HCT116 (cell line): ENCODE measurements around the gene ROBO1. TPM values are rescaled to one million over a fixed set of nuclear protein-coding genes. Genes with fewer than 3 reads are reported as not detected.

Experiments used
- ATAC-seq: fragments of 200-7000 bp; cut with Tn5 transposase; 2 replicates; pipeline ENCODE4 v1.9.1; 2020; ENCODE audit warnings: mild to moderate bottlenecking, moderate library complexity
- BruUV-seq: library from RNA; stranded (reverse); fragments of 400-500 nt; replicated peaks from 2 replicates; lab custom pipeline; 2021; lab: Mats Ljungman, UMichigan
- CTCF ChIA-PET: fragments of 300-600 bp; sonication (Branson Sonifier 250); formaldehyde crosslinking; loops from one replicate; lab custom pipeline; 2021; ENCODE audit warnings: antibody characterized with exemption; lab: Charles Lee
- POLR2A ChIA-PET: fragments of 300-600, 350-600 bp; sonication (Branson Sonifier 250); formaldehyde crosslinking; loops from one replicate; lab custom pipeline; 2021; ENCODE audit warnings: antibody characterized with exemption; lab: Charles Lee
- RAD21 ChIA-PET, 2 experiments: fragments of 300-600 bp; sonication (Branson Sonifier 250); formaldehyde crosslinking; loops; one replicate each; lab custom pipeline; 2023; ENCODE audit warnings: low total read pairs in 2 of 2; ENCODE audit not compliant: uncharacterized antibody in 2 of 2, unreplicated experiment in 2 of 2, low non-redundant PET in 1 of 2; lab: Charles Lee
- DNase-seq: peaks from one replicate; pipeline ENCODE4 v3.0.0-alpha.2; 2010; ENCODE audit warnings: low read depth, low spot score
- H2AFZ ChIP-seq: fragments of 200-600 bp; shearing (Covaris generic), sonication (generic); 2 replicates; pipeline ENCODE4 v1.6.1; 2017; ENCODE audit warnings: low read depth, mixed run types, mixed read lengths, antibody characterized with exemption, low read length; ENCODE audit not compliant: poor library complexity, severe bottlenecking
- H3K27ac ChIP-seq: 2 replicates; pipeline ENCODE4 v1.5.1; 2012; ENCODE audit warnings: low read depth, low read length
- H3K27me3 ChIP-seq: fragments of 200-600 bp; sonication (generic); 2 replicates; pipeline ENCODE4 v1.6.1; 2016; ENCODE audit warnings: mixed run types, low read length, mixed read lengths; ENCODE audit not compliant: insufficient read depth
- H3K36me3 ChIP-seq, 2 experiments: fragments of 200-500 bp in 1 of 2; fragments of 200-600 bp in 1 of 2; sonication (Bioruptor generic) in 1 of 2; sonication (generic) in 1 of 2; 2 replicates each; pipeline versions ENCODE4 v1.5.1 to v1.6.1; 2014 to 2016; ENCODE audit warnings: low read length in 2 of 2, inconsistent platforms in 1 of 2, mixed read lengths in 1 of 2, mixed run types in 1 of 2; ENCODE audit not compliant: insufficient read depth in 2 of 2, control insufficient read depth in 1 of 2
- H3K4me1 ChIP-seq, 2 experiments: fragments of 200-600 bp in 1 of 2; sonication (generic) in 1 of 2; 2 replicates each; pipeline versions ENCODE4 v1.5.1 to v1.6.1; 2012 to 2017; ENCODE audit warnings: low read length in 2 of 2, inconsistent platforms in 1 of 2, mild to moderate bottlenecking in 1 of 2, mixed read lengths in 1 of 2, mixed run types in 1 of 2, moderate library complexity in 1 of 2; ENCODE audit not compliant: insufficient read depth in 2 of 2, control insufficient read depth in 1 of 2
- H3K4me2 ChIP-seq: fragments of 200-600 bp; sonication (generic); 2 replicates; pipeline ENCODE4 v1.6.1; 2017; ENCODE audit warnings: mixed run types, low read length, mixed read lengths
- H3K4me3 ChIP-seq, 2 experiments: fragments of 200-600 bp in 1 of 2; sonication (generic) in 1 of 2; replicated peaks in 1 of 2; 2 replicates each; pipeline ENCODE4 v1.5.1; 2011 to 2016; ENCODE audit warnings: low read length in 2 of 2, control low read depth in 1 of 2, low read depth in 1 of 2, mild to moderate bottlenecking in 1 of 2, mixed read lengths in 1 of 2, mixed run types in 1 of 2
- H3K79me2 ChIP-seq: fragments of 200-600 bp; sonication (generic); 2 replicates; pipeline ENCODE4 v1.6.1; 2017; ENCODE audit warnings: mild to moderate bottlenecking, mixed run types, low read length, moderate library complexity, mixed read lengths; ENCODE audit not compliant: insufficient read depth
- H3K9ac ChIP-seq: fragments of 200-600 bp; sonication (generic); 2 replicates; pipeline ENCODE4 v1.6.1; 2016; ENCODE audit warnings: low read length, mixed read lengths
- H3K9me2 ChIP-seq: fragments of 200-600 bp; sonication (generic), shearing (Covaris generic); 2 replicates; pipeline ENCODE4 v1.6.1; 2017; ENCODE audit warnings: mixed run types, mild to moderate bottlenecking, moderate library complexity; ENCODE audit not compliant: insufficient read depth
- H3K9me3 ChIP-seq, 2 experiments: fragments of 200-500 bp in 1 of 2; fragments of 200-600 bp in 1 of 2; sonication (Bioruptor generic) in 1 of 2; sonication (generic) in 1 of 2; 2 replicates each; pipeline ENCODE4 v1.6.1; 2014 to 2017; ENCODE audit warnings: low read length in 2 of 2, mixed read lengths in 2 of 2, inconsistent platforms in 1 of 2, low read depth in 1 of 2, mild to moderate bottlenecking in 1 of 2, mixed run types in 1 of 2, moderate library complexity in 1 of 2; ENCODE audit not compliant: control insufficient read depth in 1 of 2, insufficient read depth in 1 of 2
- H4K20me1 ChIP-seq: fragments of 200-600 bp; sonication (generic), shearing (Covaris generic); 2 replicates; pipeline ENCODE4 v1.6.1; 2017; ENCODE audit warnings: mixed run types, mild to moderate bottlenecking, moderate library complexity; ENCODE audit not compliant: insufficient read depth
- ATF3 ChIP-seq: IDR thresholded peaks from 2 replicates; pipeline ENCODE4 v1.6.1; 2012
- CBX3 ChIP-seq: IDR thresholded peaks from 2 replicates; pipeline ENCODE4 v1.6.1; 2012; ENCODE audit warnings: low read depth
- CEBPB ChIP-seq: IDR thresholded peaks from 2 replicates; pipeline ENCODE4 v1.6.1; 2012; ENCODE audit warnings: low read depth
- EGR1 ChIP-seq: IDR thresholded peaks from 2 replicates; pipeline ENCODE4 v1.6.1; 2012; ENCODE audit warnings: low read depth
- ELF1 ChIP-seq: IDR thresholded peaks from 2 replicates; pipeline ENCODE4 v1.6.1; 2012; ENCODE audit warnings: low read depth, borderline replicate concordance
- EZH2 ChIP-seq: fragments of 200-600 bp; sonication (generic); IDR thresholded peaks from 2 replicates; pipeline ENCODE4 v1.6.1; 2017; ENCODE audit warnings: antibody characterized with exemption, mixed run types
- EZH2phosphoT487 ChIP-seq: fragments of 200-600 bp; IDR thresholded peaks from 2 replicates; pipeline ENCODE4 v1.6.1; 2018; ENCODE audit warnings: antibody characterized with exemption, borderline replicate concordance
- FOSL1 ChIP-seq: IDR thresholded peaks from 2 replicates; pipeline ENCODE4 v1.6.1; 2012; ENCODE audit warnings: low read depth
- JUND ChIP-seq: IDR thresholded peaks from 2 replicates; pipeline ENCODE4 v1.6.1; 2012
- MAX ChIP-seq: IDR thresholded peaks from 2 replicates; pipeline ENCODE4 v1.6.1; 2012
- POLR2A ChIP-seq: IDR thresholded peaks from 2 replicates; pipeline ENCODE4 v1.7.0; 2011; ENCODE audit warnings: borderline replicate concordance; ENCODE audit not compliant: insufficient read depth, insufficient read length; ENCODE audit errors: extremely low read depth
- POLR2AphosphoS5 ChIP-seq: IDR thresholded peaks from 2 replicates; pipeline ENCODE4 v1.6.1; 2011; ENCODE audit warnings: mild to moderate bottlenecking, low read depth, low read length, moderate library complexity
- RAD21 ChIP-seq: IDR thresholded peaks from 2 replicates; pipeline ENCODE4 v1.6.1; 2012; ENCODE audit warnings: low read depth, mild to moderate bottlenecking
- SIN3A ChIP-seq: IDR thresholded peaks from 2 replicates; pipeline ENCODE4 v1.6.1; 2012; ENCODE audit warnings: low read depth
- SP1 ChIP-seq: IDR thresholded peaks from 2 replicates; pipeline ENCODE4 v1.6.1; 2012; ENCODE audit warnings: low read depth
- SRF ChIP-seq: IDR thresholded peaks from 2 replicates; pipeline ENCODE4 v1.6.1; 2012; ENCODE audit warnings: low read depth
- TCF7L2 ChIP-seq: IDR thresholded peaks from 2 replicates; pipeline ENCODE4 v1.7.0; 2011; ENCODE audit warnings: borderline replicate concordance, inconsistent platforms; ENCODE audit not compliant: insufficient read depth, insufficient read length; ENCODE audit errors: extremely low read depth
- ZBTB33 ChIP-seq: IDR thresholded peaks from 2 replicates; pipeline ENCODE4 v1.6.1; 2011; ENCODE audit warnings: mild to moderate bottlenecking, low read length, moderate library complexity; ENCODE audit not compliant: insufficient replicate concordance; ENCODE audit errors: extremely low read depth
- ZNF274 ChIP-seq: fragments of 200-500 bp; sonication (Bioruptor generic); IDR thresholded peaks from 2 replicates; pipeline ENCODE4 v1.6.1; 2014; ENCODE audit warnings: mild to moderate bottlenecking, low read depth, low read length, inconsistent platforms
- intact Hi-C: fragments of 100-400 bp; cut with micrococcal nuclease; formaldehyde crosslinking; loops from 2 replicates; pipeline ENCODE4 v1.10.0; 2022
- total RNA-seq: library from RNA; stranded (reverse); gene quantifications from one replicate; pipeline ENCODE4 v1.2.1, GENCODE V29; 2021; ENCODE audit not compliant: unreplicated experiment

The ROBO1 gene
- total RNA-seq, 1 experiment from 2014 or later: 0.27 TPM

GRCh38 chr3:79063624-79064023, 704.2 kb downstream of the ROBO1 start:
- Histone ChIP-seq H3K36me3 (no peaks in the 10 kb centered on the region), H3K27ac (no peak overlapping the region), H3K79me2 (no peaks in the 10 kb centered on the region), H3K9me3 (peaks cover 0 to 8% of the 10 kb centered on the region in 2 experiments; a peak in 2 of 4 replicates), H3K27me3 (no peaks in the 10 kb centered on the region), H3K4me1 (no peaks in the 10 kb centered on the region), H4K20me1 (no peaks in the 10 kb centered on the region), H2AFZ (no peak overlapping the region), H3K4me3 (no peak overlapping the region), H3K9me2 (no peaks in the 10 kb centered on the region), H3K4me2 (no peak overlapping the region), H3K9ac (no peak overlapping the region)
- ATAC-seq: no peak
- intact Hi-C loops: no loop called here
- ChIA-PET POLR2A (no interaction called here), CTCF (no interaction called here), RAD21 (no interaction called here)
- BruUV-seq: no TSS peak
- no peak for DNase-seq
- TF ChIP-seq ELF1: no peak
- no peak for TF ChIP-seq ATF3
- TF ChIP-seq ZNF274: no peak
- TF ChIP-seq POLR2AphosphoS5: no peak
- no peak for TF ChIP-seq POLR2A
- no peak for TF ChIP-seq JUND
- no peak for TF ChIP-seq CEBPB
- no peak for TF ChIP-seq EZH2phosphoT487
- TF ChIP-seq CBX3: no peak
- TF ChIP-seq MAX: no peak
- TF ChIP-seq SIN3A: no peak
- TF ChIP-seq FOSL1: no peak
- TF ChIP-seq ZBTB33: no peak
- no peak for TF ChIP-seq RAD21
- TF ChIP-seq EGR1: no peak
- no peak for TF ChIP-seq EZH2
- no peak for TF ChIP-seq TCF7L2
- TF ChIP-seq SP1: no peak
- no peak for TF ChIP-seq SRF
